Left cardiac atrium (tissue), 4 donors: ENCODE results near the gene ODAD4. TPM values are rescaled to one million over a fixed set of nuclear protein-coding genes. Genes with fewer than 3 reads are reported as not detected.
"Not testable (repeated sequence)": the region's sequence is repeated elsewhere in the genome, so short reads cannot be mapped to it uniquely, and the experiment has no call there.

Source experiments
- ATAC-seq, 2 donors: fragments of 200-7000 bp; cut with Tn5 transposase; one replicate each; pipeline ENCODE4 v1.9.1; 2020; ENCODE audit warnings: mild to moderate bottlenecking in 2 of 2, moderate library complexity in 2 of 2
- DNase-seq: peaks from one replicate; pipeline ENCODE4 v3.0.0-alpha.2; 2020
- intact Hi-C, 2 donors: fragments of 100-400 bp; cut with DNase I; formaldehyde crosslinking; loops; one replicate each; pipeline versions ENCODE4 v1.14.1 to v1.15.1; 2022 to 2023
- total RNA-seq, 2 donors: library from RNA; stranded (reverse); fragmentation: NEBNext Ultra II Directional; extraction: Animal tissue kit (Norgen Biotek cat#: 25700); gene quantifications; one replicate each; pipeline ENCODE4 v1.2.1, GENCODE V29; 2021
- donor health status: DM: no; HTN: yes; CAD: no.
- donor health status: DM: no; HTN: yes; CAD: no; lungs with severe emphysema.
- donor health status: DM: yes; HTN: yes; CAD: no.
- donor health status: Dilated cardiomyopathy.

The ODAD4 gene
- total RNA-seq, 2 donors from 2014 or later: 1.0 to 1.3 TPM

GRCh38 chr17:41910701-41911391 lies 19.6 kb upstream of the ODAD4 start:
- no peak for DNase-seq
- no peak for ATAC-seq
- intact Hi-C loops: no loop called here

- intact Hi-C loops: no loop called here
- DNase-seq (no peak), ATAC-seq (no peak)
These were observed 17.5 kb upstream of the ODAD4 start for GRCh38 chr17:41912925-41913324.

- intact Hi-C loops: no loop called here
- no peak for ATAC-seq
- DNase-seq: no peak
These were observed 16.6 kb upstream of the ODAD4 start for GRCh38 chr17:41913798-41914197.

GRCh38 chr17:41914358-41914766 lies 16.1 kb upstream of the ODAD4 start:
- DNase-seq: no peak
- intact Hi-C loops: no loop called here
- ATAC-seq: no peak

GRCh38 chr17:41915020-41915419 lies 15.4 kb upstream of the ODAD4 start:
- intact Hi-C loops: no loop called here
- DNase-seq (no peak), ATAC-seq (no peak)

- ATAC-seq (no peak), DNase-seq (no peak)
- intact Hi-C loops: no loop called here
These were observed 14.9 kb upstream of the ODAD4 start for GRCh38 chr17:41915566-41915965.

GRCh38 chr17:41917192-41917591 lies 13.2 kb upstream of the ODAD4 start:
- intact Hi-C loops: no loop called here
- ATAC-seq: no peak
- no peak for DNase-seq

GRCh38 chr17:41917679-41918313 lies 12.6 kb upstream of the ODAD4 start:
- intact Hi-C loops: no loop called here
- peak; percentile 16 to 32 for ATAC-seq
- peak; percentile 78 for DNase-seq

GRCh38 chr17:41918314-41919164 lies 11.9 kb upstream of the ODAD4 start, which contains the start of gene ACLY:
ACLY (minus strand) TSS chr17:41918951; CDS start chr17:41913873, 5,078 bp downstream.
- DNase-seq (peak; percentile 97), ATAC-seq (peak; percentile 96 to 98)
- intact Hi-C loops: no loop called here

- intact Hi-C loops: no loop called here
- ATAC-seq (peak; percentile 43 to 54), DNase-seq (no peak)
These were observed 11.1 kb upstream of the ODAD4 start for GRCh38 chr17:41919165-41919817.

GRCh38 chr17:41919840-41920579 lies 10.4 kb upstream of the ODAD4 start:
- no peak for ATAC-seq
- no peak for DNase-seq
- intact Hi-C loops: no loop called here

- intact Hi-C loops: no loop called here
- ATAC-seq (no peak), DNase-seq (no peak)
These were observed 9.8 kb upstream of the ODAD4 start for GRCh38 chr17:41920580-41920955.

- no peak for ATAC-seq
- intact Hi-C loops: no loop called here
These were observed 4.3 kb upstream of the ODAD4 start for GRCh38 chr17:41925991-41926590.

GRCh38 chr17:41928693-41929251 lies 1.6 kb upstream of the ODAD4 start:
- intact Hi-C loops: no loop called here
- no peak for DNase-seq
- ATAC-seq: no peak

More at GRCh38 chr17:41925991-41926590, 4.3 kb upstream of the ODAD4 start:
- DNase-seq: no peak

- intact Hi-C loops, DNase-seq: not testable (repeated sequence)
- peak in 1 of 2 donors; percentile 9 for ATAC-seq
These were observed 378 bp downstream of the ODAD4 start for GRCh38 chr17:41930833-41931156.

- DNase-seq, ATAC-seq, intact Hi-C loops: not testable (repeated sequence)
These were observed 1.3 kb downstream of the ODAD4 start for GRCh38 chr17:41931715-41932114.

GRCh38 chr17:41932816-41933389 lies 2.5 kb downstream of the ODAD4 start:
- intact Hi-C loops: no loop called here
- ATAC-seq (no peak), DNase-seq (no peak)

GRCh38 chr17:41935641-41936040 lies 5.2 kb downstream of the ODAD4 start:
- ATAC-seq (no peak), DNase-seq (no peak)
- intact Hi-C loops: no loop called here
